Fibroblast of the aortic adventitia (primary cell): ENCODE results near the gene PRKCB. TPM values are rescaled to one million over a fixed set of nuclear protein-coding genes. Genes with fewer than 3 reads are reported as not detected.

ENCODE experiments used
- DNase-seq: peaks from one replicate; pipeline ENCODE4 v3.0.0-alpha.2; 2010; ENCODE audit warnings: low read depth
- H3K4me3 ChIP-seq: 2 replicates; pipeline ENCODE4 v1.5.1; 2011; ENCODE audit warnings: low read depth, mild to moderate bottlenecking, control low read depth, low read length, moderate library complexity
- total RNA-seq: library from RNA; depleted of rRNA; stranded (reverse); fragments of >200 nt; gene quantifications from 2 replicates; pipeline ENCODE4 v1.2.3, GENCODE V29; 2012; ENCODE audit warnings: low replicate concordance
- TF ChIP-seq, protein P1 (sequence below): IDR thresholded peaks from 2 replicates; pipeline ENCODE4 v1.5.1; 2011; ENCODE audit warnings: mild to moderate bottlenecking, low read length, control low read depth, inconsistent platforms; ENCODE audit not compliant: insufficient read depth

PRKCB gene
- total RNA-seq, 1 donor, result not detected

- DNase-seq, result no peak
- no peak overlapping the region for H3K4me3 ChIP-seq
- TF ChIP-seq, protein P1, sequence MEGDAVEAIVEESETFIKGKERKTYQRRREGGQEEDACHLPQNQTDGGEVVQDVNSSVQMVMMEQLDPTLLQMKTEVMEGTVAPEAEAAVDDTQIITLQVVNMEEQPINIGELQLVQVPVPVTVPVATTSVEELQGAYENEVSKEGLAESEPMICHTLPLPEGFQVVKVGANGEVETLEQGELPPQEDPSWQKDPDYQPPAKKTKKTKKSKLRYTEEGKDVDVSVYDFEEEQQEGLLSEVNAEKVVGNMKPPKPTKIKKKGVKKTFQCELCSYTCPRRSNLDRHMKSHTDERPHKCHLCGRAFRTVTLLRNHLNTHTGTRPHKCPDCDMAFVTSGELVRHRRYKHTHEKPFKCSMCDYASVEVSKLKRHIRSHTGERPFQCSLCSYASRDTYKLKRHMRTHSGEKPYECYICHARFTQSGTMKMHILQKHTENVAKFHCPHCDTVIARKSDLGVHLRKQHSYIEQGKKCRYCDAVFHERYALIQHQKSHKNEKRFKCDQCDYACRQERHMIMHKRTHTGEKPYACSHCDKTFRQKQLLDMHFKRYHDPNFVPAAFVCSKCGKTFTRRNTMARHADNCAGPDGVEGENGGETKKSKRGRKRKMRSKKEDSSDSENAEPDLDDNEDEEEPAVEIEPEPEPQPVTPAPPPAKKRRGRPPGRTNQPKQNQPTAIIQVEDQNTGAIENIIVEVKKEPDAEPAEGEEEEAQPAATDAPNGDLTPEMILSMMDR, result no peak
These were observed 58.2 kb downstream of the PRKCB start for GRCh38 chr16:23893986-23894385.

GRCh38 chr16:23895052-23895451 is 59.3 kb downstream of the PRKCB start:
- no peak for DNase-seq
- TF ChIP-seq, protein P1, result no peak
- no peak overlapping the region for H3K4me3 ChIP-seq

- no peak for DNase-seq
- TF ChIP-seq, protein P1, result no peak
- no peak overlapping the region for H3K4me3 ChIP-seq
These were observed 61.3 kb downstream of the PRKCB start for GRCh38 chr16:23896832-23897821.

- TF ChIP-seq, protein P1, result no peak
- no peak for DNase-seq
These were observed 63.1 kb downstream of the PRKCB start for GRCh38 chr16:23898682-23899430.

DNA sequence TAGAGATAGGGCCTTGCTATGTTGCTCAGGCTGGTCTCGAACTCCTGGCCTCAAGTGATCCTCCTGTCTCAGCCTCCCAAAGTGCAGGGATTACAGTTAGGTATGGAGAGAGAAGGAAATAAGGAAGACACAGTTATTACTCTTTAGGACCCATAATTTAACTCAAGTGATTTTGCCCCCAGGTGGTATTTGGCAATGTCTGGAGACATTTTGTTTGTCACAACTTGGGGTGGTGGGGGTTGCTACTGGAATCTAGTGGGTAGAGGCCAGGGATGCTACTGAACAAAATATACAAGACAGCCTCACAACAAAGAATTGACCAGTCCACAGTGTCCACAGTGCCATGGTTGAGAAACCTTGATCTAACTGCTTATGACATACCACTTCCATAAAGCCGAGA is 64.1 kb downstream of the PRKCB start:
- TF ChIP-seq, protein P1, result no peak
- no peak for DNase-seq
- no peak overlapping the region for H3K4me3 ChIP-seq

More at GRCh38 chr16:23898682-23899430, 63.1 kb downstream of the PRKCB start:
- H3K4me3 ChIP-seq, result no peak overlapping the region

- DNase-seq, result no peak
- TF ChIP-seq, protein P1, result no peak
- no peak overlapping the region for H3K4me3 ChIP-seq
These were observed 64.8 kb downstream of the PRKCB start for GRCh38 chr16:23900480-23901177.
